Stimulated activated CD4-positive, alpha-beta T cell treated with anti-CD3 and anti-CD28 coated beads, TNF-alpha, amount 100 ng/mL, for 24 hours (primary cell): ENCODE results near the gene SLC6A11.

Source experiments
- DNase-seq, 3 experiments: peaks; one replicate each; pipeline ENCODE4 v3.0.0-alpha.2; 2020; ENCODE audit warnings: low read depth in 3 of 3

Gene SLC6A11

GRCh38 chr3:10790713-10791112 lies 25.3 kb upstream of the SLC6A11 start:
- no peak for DNase-seq

- DNase-seq, result no peak
These were observed 23.8 kb upstream of the SLC6A11 start for GRCh38 chr3:10792208-10792607.

GRCh38 chr3:10798600-10799367 lies 17.2 kb upstream of the SLC6A11 start:
- DNase-seq, result no peak

GRCh38 chr3:10804183-10804648 lies 11.8 kb upstream of the SLC6A11 start:
- DNase-seq, result no peak

- DNase-seq, result no peak
These were observed 10.0 kb upstream of the SLC6A11 start for GRCh38 chr3:10806006-10806405.

- no peak for DNase-seq
These were observed 7.8 kb upstream of the SLC6A11 start for GRCh38 chr3:10808130-10808735.

- no peak for DNase-seq
These were observed 7.1 kb upstream of the SLC6A11 start for GRCh38 chr3:10808974-10809373.

GRCh38 chr3:10810376-10810775 lies 5.7 kb upstream of the SLC6A11 start:
- DNase-seq, result no peak

GRCh38 chr3:10813425-10813824 lies 2.6 kb upstream of the SLC6A11 start:
- no peak for DNase-seq

GRCh38 chr3:10814623-10815022 lies 1.4 kb upstream of the SLC6A11 start:
- DNase-seq, result no peak

GRCh38 chr3:10815487-10815886 lies 541 bp upstream of the SLC6A11 start:
- DNase-seq, result no peak

GRCh38 chr3:10816863-10817253 lies 830 bp downstream of the SLC6A11 start:
- DNase-seq, result no peak

- no peak for DNase-seq
These were observed 1.5 kb downstream of the SLC6A11 start for GRCh38 chr3:10817506-10817905.

GRCh38 chr3:10822055-10822454 lies 6.0 kb downstream of the SLC6A11 start:
- no peak for DNase-seq

GRCh38 chr3:10822708-10823515 lies 6.9 kb downstream of the SLC6A11 start:
- DNase-seq, result no peak

GRCh38 chr3:10823516-10823818 lies 7.4 kb downstream of the SLC6A11 start:
- no peak for DNase-seq

- no peak for DNase-seq
These were observed 8.4 kb downstream of the SLC6A11 start for GRCh38 chr3:10824468-10824867.

- DNase-seq, result no peak
These were observed 17.9 kb downstream of the SLC6A11 start for GRCh38 chr3:10833855-10834414.

GRCh38 chr3:10834951-10835350 lies 18.9 kb downstream of the SLC6A11 start:
- no peak for DNase-seq

- DNase-seq, result no peak
These were observed 19.4 kb downstream of the SLC6A11 start for GRCh38 chr3:10835406-10835805.

- DNase-seq, result no peak
These were observed 20.6 kb downstream of the SLC6A11 start for GRCh38 chr3:10836676-10837075.

GRCh38 chr3:10837849-10838248 lies 21.8 kb downstream of the SLC6A11 start:
- no peak for DNase-seq
